Neural progenitor cell (in vitro differentiated cells): ENCODE data around the gene INKA2.

Experiments
- CTCF ChIP-seq: fragments of 200-600 bp; sonication (generic); IDR thresholded peaks from 2 replicates; pipeline ENCODE4 v1.5.1; 2017; ENCODE audit warnings: antibody characterized with exemption, mild to moderate bottlenecking
- EZH2 ChIP-seq: fragments of 200-600 bp; sonication (generic); IDR thresholded peaks from 2 replicates; pipeline ENCODE4 v1.6.1; 2017; ENCODE audit warnings: antibody characterized with exemption, mild to moderate bottlenecking, moderate library complexity

- no peak for TF ChIP-seq CTCF
- no peak for TF ChIP-seq EZH2
Observed at GRCh38 chr1:111729946-111730681, 9.1 kb downstream of the INKA2 start.
